Activated CD4-positive, alpha-beta T cell treated with anti-CD3 and anti-CD28 coated beads for 36 hours (primary cell): ENCODE results near the gene CES3. TPM values are rescaled to one million over a fixed set of nuclear protein-coding genes. Genes with fewer than 3 reads are reported as not detected.
"Not testable (repeated sequence)": the region's sequence is repeated elsewhere in the genome, so short reads cannot be mapped to it uniquely, and the experiment has no call there.

Experiments used
- ATAC-seq: fragments of 200-7000 bp; cut with Tn5 transposase; one replicate; pipeline ENCODE4 v1.10.0; 2021; ENCODE audit warnings: mild to moderate bottlenecking, moderate library complexity
- CTCF ChIA-PET: fragments of 350-600 bp; sonication (Branson Sonifier 250); formaldehyde crosslinking; loops from one replicate; lab custom pipeline; 2021; ENCODE audit warnings: antibody characterized with exemption; lab: Charles Lee
- POLR2A ChIA-PET: fragments of 350-600 bp; sonication (Branson Sonifier 250); formaldehyde crosslinking; loops from one replicate; lab custom pipeline; 2021; ENCODE audit warnings: antibody characterized with exemption, inconsistent platforms; lab: Charles Lee
- DNase-seq: peaks from one replicate; pipeline ENCODE4 v3.0.0-alpha.2; 2020
- H3K27ac Mint-ChIP-seq: one replicate; pipeline ENCODE4 v1.8.0; 2021; ENCODE audit warnings: mixed read lengths
- H3K27me3 Mint-ChIP-seq: one replicate; pipeline ENCODE4 v1.8.0; 2021; ENCODE audit warnings: mixed read lengths
- H3K36me3 Mint-ChIP-seq: one replicate; pipeline ENCODE4 v1.8.0; 2021; ENCODE audit warnings: low read depth, mixed read lengths
- H3K4me1 Mint-ChIP-seq: one replicate; pipeline ENCODE4 v1.8.0; 2021; ENCODE audit warnings: mixed read lengths
- H3K4me3 Mint-ChIP-seq: one replicate; pipeline ENCODE4 v1.8.0; 2021; ENCODE audit warnings: mild to moderate bottlenecking, moderate library complexity, mixed read lengths
- H3K9me3 Mint-ChIP-seq: one replicate; pipeline ENCODE4 v1.8.0; 2021; ENCODE audit warnings: low read depth, mixed read lengths
- intact Hi-C, 2 experiments: fragments of 100-400 bp; cut with DNase I in 1 of 2; cut with micrococcal nuclease in 1 of 2; formaldehyde crosslinking; loops; one replicate each; pipeline versions ENCODE4 v1.14.2 to v1.15.1; 2022 to 2024; cut with DNase I, micrococcal nuclease
- total RNA-seq, 2 experiments: library from RNA; stranded (reverse); gene quantifications; one replicate each; pipeline ENCODE4 v1.2.3, GENCODE V29; 2021

CES3 gene
- total RNA-seq, 2 experiments from 2014 or later, result 1.6 to 1.9 TPM

GRCh38 chr16:66926961-66927436 is 34.1 kb upstream of the CES3 start:
- Mint-ChIP-seq H3K9me3 (no peaks in the 10 kb centered on the region), H3K27me3 (peaks cover 27% of the 10 kb centered on the region), H3K27ac (no peak overlapping the region), H3K36me3 (peaks cover 8% of the 10 kb centered on the region), H3K4me1 (peaks cover 11% of the 10 kb centered on the region), H3K4me3 (no peak overlapping the region)
- POLR2A ChIA-PET, result interaction anchor here (1.4 kb wide), 1 partner anchor 28 kb away, joined by 3 read pairs; no protein-coding TSS in a partner anchor
- DNase-seq (no peak), ATAC-seq (no peak)
- CTCF ChIA-PET, result interaction anchor here (0.7 to 3.1 kb wide), 2 partner anchors 32 to 276 kb away, joined by 5 to 19 read pairs; no protein-coding TSS in a partner anchor
- intact Hi-C loops, result loop anchor here in 1 of 2 experiments (5.0 kb wide), 1 partner anchor 320 kb away; no protein-coding TSS in a partner anchor

DNA sequence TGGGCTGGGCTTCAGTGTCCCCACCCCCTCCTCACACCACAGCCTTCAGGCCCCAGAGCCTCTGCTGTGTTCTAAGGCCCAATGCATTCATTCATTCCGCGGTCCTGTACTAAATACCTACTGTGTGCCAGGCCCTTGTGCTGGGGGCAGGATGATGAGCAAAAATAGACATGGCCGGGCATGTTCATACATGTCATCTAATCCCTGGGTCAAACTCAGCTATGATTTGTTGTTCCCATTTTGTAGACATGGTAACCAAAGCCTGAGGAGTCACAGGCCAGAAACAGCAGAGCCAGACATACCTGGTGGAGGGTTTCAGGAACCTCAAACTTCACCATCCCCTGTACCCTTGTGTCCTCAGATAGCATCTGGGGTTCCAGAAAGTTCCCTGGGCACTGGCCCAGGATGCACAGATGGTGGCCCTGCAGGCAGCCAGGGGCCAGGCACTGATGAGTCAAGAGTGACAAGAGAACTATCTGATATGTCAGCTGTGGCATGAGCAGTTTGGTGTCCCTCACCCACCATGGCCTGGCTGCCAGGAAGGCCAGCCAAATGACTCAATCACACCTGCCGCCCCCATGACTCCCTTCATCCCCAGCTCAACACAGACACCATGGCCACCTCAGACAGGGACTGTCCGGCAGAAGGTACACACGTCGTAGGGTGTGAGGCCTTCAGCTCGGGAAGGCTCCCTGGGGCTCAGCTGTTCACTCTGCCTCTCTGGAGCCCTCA is 33.0 kb upstream of the CES3 start:
- peaks cover 25% of the 10 kb centered on the region for H3K27me3 Mint-ChIP-seq
- DNase-seq, result peak; percentile 26
- ChIA-PET POLR2A (interaction anchor here (1.4 kb wide), 1 partner anchor 30 kb away, joined by 3 read pairs; no protein-coding TSS in a partner anchor), CTCF (interaction anchor here (0.6 to 3.1 kb wide), 11 partner anchors 13 to 119 kb away, joined by 3 to 19 read pairs (median 4); no protein-coding TSS in a partner anchor)
- intact Hi-C loops, result loop anchor here (1.0 to 5.0 kb wide), 3 partner anchors 33 to 321 kb away; no protein-coding TSS in a partner anchor
- no peak overlapping the region for H3K27ac Mint-ChIP-seq
- no peak overlapping the region for H3K4me3 Mint-ChIP-seq
- ATAC-seq, result peak; percentile 11
- H3K4me1 Mint-ChIP-seq, result peaks cover 22% of the 10 kb centered on the region
- peaks cover 19% of the 10 kb centered on the region for H3K36me3 Mint-ChIP-seq
- no peaks in the 10 kb centered on the region for H3K9me3 Mint-ChIP-seq

- H3K27me3 Mint-ChIP-seq, result peaks cover 17% of the 10 kb centered on the region
- DNase-seq, result peak; percentile 77
- intact Hi-C loops, result loop anchor here (1.0 to 5.0 kb wide), 3 partner anchors 34 to 322 kb away; no protein-coding TSS in a partner anchor
Observed at GRCh38 chr16:66928702-66929388, 32.2 kb upstream of the CES3 start.

GRCh38 chr16:66930189-66930588 is 30.9 kb upstream of the CES3 start:
- Mint-ChIP-seq H3K4me1 (peaks cover 36% of the 10 kb centered on the region), H3K27ac (no peak overlapping the region), H3K36me3 (peaks cover 34% of the 10 kb centered on the region), H3K4me3 (no peak overlapping the region), H3K9me3 (no peaks in the 10 kb centered on the region), H3K27me3 (peaks cover 11% of the 10 kb centered on the region)
- intact Hi-C loops, result no loop called here
- no peak for DNase-seq
- ChIA-PET CTCF (interaction anchor here (1.6 kb wide), 1 partner anchor 24 kb away, joined by 5 read pairs; no protein-coding TSS in a partner anchor), POLR2A (interaction anchor here (0.8 kb wide), 1 partner anchor 10 kb away, joined by 3 read pairs; no protein-coding TSS in a partner anchor)
- ATAC-seq, result no peak

More at GRCh38 chr16:66928702-66929388, 32.2 kb upstream of the CES3 start:
- peaks cover 29% of the 10 kb centered on the region for H3K4me1 Mint-ChIP-seq
- no peaks in the 10 kb centered on the region for H3K9me3 Mint-ChIP-seq
- ATAC-seq, result peak; percentile 59
- CTCF ChIA-PET, result interaction anchor here (0.6 to 3.1 kb wide), 13 partner anchors 14 to 470 kb away, joined by 3 to 19 read pairs (median 4); no protein-coding TSS in a partner anchor
- H3K27ac Mint-ChIP-seq, result no peak overlapping the region
- POLR2A ChIA-PET, result no interaction called here
- H3K36me3 Mint-ChIP-seq, result peaks cover 26% of the 10 kb centered on the region
- H3K4me3 Mint-ChIP-seq, result no peak overlapping the region

GRCh38 chr16:66931665-66932064 is 29.4 kb upstream of the CES3 start:
- no peak for ATAC-seq
- DNase-seq, result no peak
- POLR2A ChIA-PET, result interaction anchor here (0.6 to 1.0 kb wide), 2 partner anchors 20 to 170 kb away, joined by 3 to 7 read pairs; no protein-coding TSS in a partner anchor
- H3K9me3 Mint-ChIP-seq, result no peaks in the 10 kb centered on the region
- H3K27ac Mint-ChIP-seq, result no peak overlapping the region
- H3K36me3 Mint-ChIP-seq, result peaks cover 41% of the 10 kb centered on the region
- CTCF ChIA-PET, result interaction anchor here (0.6 to 1.8 kb wide), 5 partner anchors 10 to 323 kb away, joined by 4 to 5 read pairs (median 4); partner anchors contain the start of gene NAE1
- no peaks in the 10 kb centered on the region for H3K27me3 Mint-ChIP-seq
- peak overlapping the region; percentile 42 for H3K4me3 Mint-ChIP-seq
- intact Hi-C loops, result no loop called here
- H3K4me1 Mint-ChIP-seq, result peaks cover 43% of the 10 kb centered on the region

DNA sequence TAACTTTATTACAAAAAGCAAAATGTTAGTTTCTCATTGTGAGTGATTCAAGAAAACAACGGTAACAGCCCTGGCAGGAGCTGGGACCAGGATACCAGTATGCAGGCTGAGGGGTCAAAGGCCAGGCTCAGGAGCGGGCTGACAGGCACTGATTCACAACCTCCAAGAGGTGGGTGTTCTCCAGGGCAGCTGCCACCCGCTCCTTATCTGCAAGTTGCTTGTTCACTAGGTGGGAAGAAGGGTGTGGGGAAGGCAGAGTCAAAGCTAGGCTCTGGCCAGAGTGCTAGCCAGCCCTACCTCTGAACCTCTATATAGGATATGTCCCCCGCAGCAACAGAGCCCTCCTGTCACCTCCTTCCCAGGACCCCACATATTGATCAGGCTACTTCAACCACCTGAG is 29.0 kb upstream of the CES3 start:
- DNase-seq (no peak), ATAC-seq (no peak)
- POLR2A ChIA-PET, result interaction anchor here (0.6 to 1.0 kb wide), 2 partner anchors 20 to 170 kb away, joined by 3 to 7 read pairs; no protein-coding TSS in a partner anchor
- Mint-ChIP-seq H3K4me1 (peaks cover 47% of the 10 kb centered on the region), H3K36me3 (peaks cover 43% of the 10 kb centered on the region), H3K27me3 (no peaks in the 10 kb centered on the region), H3K27ac (peak overlapping the region; percentile 96), H3K4me3 (peak overlapping the region; percentile 99), H3K9me3 (no peaks in the 10 kb centered on the region)
- intact Hi-C loops, result no loop called here
- CTCF ChIA-PET, result interaction anchor here (0.6 to 2.2 kb wide), 6 partner anchors 11 to 450 kb away, joined by 3 to 6 read pairs (median 4); partner anchors contain the start of gene NAE1

DNA sequence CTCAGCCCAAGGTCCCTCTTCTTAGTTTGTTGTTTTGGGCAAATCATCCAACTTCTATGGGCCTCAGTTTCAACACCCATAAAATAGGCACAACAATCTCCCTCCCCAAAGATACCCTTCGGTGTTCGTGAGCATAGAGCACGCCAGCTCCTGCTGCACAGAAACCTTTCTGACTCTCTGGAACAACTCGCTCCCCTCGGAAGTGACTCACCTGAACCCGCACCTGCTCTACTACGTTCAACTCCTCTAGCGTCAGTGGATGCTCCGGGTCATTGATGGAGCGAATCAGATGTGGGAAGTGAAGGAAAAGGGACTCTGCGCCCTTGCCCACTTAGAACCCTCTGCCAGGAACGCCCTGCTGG is 27.3 kb upstream of the CES3 start:
- intact Hi-C loops, result loop anchor here (1.0 to 2.0 kb wide), 10 partner anchors 14 to 294 kb away; partner anchors contain the start of genes CBFB (in 1 of the 2), CMTM4 (in 1 of the 2), DYNC1LI2 (in 1 of the 2) and NAE1 (in 1 of the 2)
- ATAC-seq, result peak; percentile 84
- Mint-ChIP-seq H3K27me3 (no peaks in the 10 kb centered on the region), H3K36me3 (peaks cover 43% of the 10 kb centered on the region), H3K4me1 (peaks cover 57% of the 10 kb centered on the region), H3K9me3 (no peaks in the 10 kb centered on the region), H3K4me3 (peak overlapping the region; percentile 99), H3K27ac (peak overlapping the region; percentile 96)
- DNase-seq, result peak; percentile 79
- ChIA-PET POLR2A (interaction anchor here (0.7 to 0.9 kb wide), 2 partner anchors 15 to 93 kb away, joined by 3 to 4 read pairs; partner anchors contain the start of gene CDH16), CTCF (interaction anchor here (0.6 to 2.2 kb wide), 11 partner anchors 9 to 330 kb away, joined by 3 to 7 read pairs (median 4); no protein-coding TSS in a partner anchor)

- no peaks in the 10 kb centered on the region for H3K27me3 Mint-ChIP-seq
- DNase-seq, result peak; percentile 93
- intact Hi-C loops, result loop anchor here (1.0 to 2.0 kb wide), 10 partner anchors 13 to 293 kb away; partner anchors contain the start of genes CBFB (in 1 of the 2), CMTM4 (in 1 of the 2), DYNC1LI2 (in 1 of the 2) and NAE1 (in 1 of the 2)
- H3K27ac Mint-ChIP-seq, result peak within 1 kb of the TSS; percentile 96
- ChIA-PET CTCF (interaction anchor here (0.6 to 2.2 kb wide), 4 partner anchors 34 to 223 kb away, joined by 3 to 6 read pairs (median 4); no protein-coding TSS in a partner anchor), POLR2A (interaction anchor here (0.9 kb wide), 1 partner anchor 16 kb away, joined by 3 read pairs; the partner anchor contains the start of gene CDH16)
- H3K36me3 Mint-ChIP-seq, result peaks cover 43% of the 10 kb centered on the region
- H3K4me3 Mint-ChIP-seq, result peak within 1 kb of the TSS; percentile 99
- ATAC-seq, result peak; percentile 84
- H3K9me3 Mint-ChIP-seq, result no peaks in the 10 kb centered on the region
- H3K4me1 Mint-ChIP-seq, result peaks cover 57% of the 10 kb centered on the region
Observed at GRCh38 chr16:66934138-66934838, 26.8 kb upstream of the CES3 start, which contains the start of gene CIAO2B. Gene CIAO2B, minus strand, starts transcription at chr16:66934402. Its CDS starts 38 bp downstream, at chr16:66934364.

DNA sequence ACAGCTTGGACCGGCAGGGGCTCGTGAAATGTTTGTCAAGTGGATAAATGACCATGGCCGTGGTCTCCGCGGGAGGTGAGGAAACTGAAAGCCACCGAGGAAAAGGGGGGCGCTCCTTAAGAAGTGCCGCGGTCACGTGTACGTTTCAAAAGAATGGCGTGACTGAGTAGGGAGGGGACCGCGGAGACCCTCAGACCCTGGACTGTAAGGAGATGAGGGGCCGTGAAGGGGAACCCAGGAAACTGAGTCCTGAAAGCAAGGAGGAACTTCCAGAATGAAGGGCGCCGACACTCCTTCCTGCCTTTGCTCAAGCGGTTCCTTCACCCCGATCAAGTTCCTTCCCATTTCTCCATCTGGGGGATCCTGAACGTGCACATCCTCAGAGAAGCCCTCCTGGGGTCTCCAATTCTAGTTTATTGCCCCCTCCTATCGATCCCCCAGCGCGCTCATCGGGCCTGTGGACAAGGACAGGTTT is 26.2 kb upstream of the CES3 start:
- Mint-ChIP-seq H3K4me1 (peaks cover 57% of the 10 kb centered on the region), H3K36me3 (peaks cover 44% of the 10 kb centered on the region), H3K27ac (peak overlapping the region; percentile 96), H3K4me3 (peak overlapping the region; percentile 99)
- H3K9me3 Mint-ChIP-seq, DNase-seq, POLR2A ChIA-PET, ATAC-seq, H3K27me3 Mint-ChIP-seq: not testable (repeated sequence)
- intact Hi-C loops, result loop anchor here (1.0 to 2.0 kb wide), 10 partner anchors 12 to 292 kb away; partner anchors contain the start of genes CBFB (in 1 of the 2), CMTM4 (in 1 of the 2), DYNC1LI2 (in 1 of the 2) and NAE1 (in 1 of the 2)
- CTCF ChIA-PET, result interaction anchor here (0.6 kb wide), 1 partner anchor 222 kb away, joined by 3 read pairs; no protein-coding TSS in a partner anchor
